Measurements from ENCODE around the gene TCF7L2. TPM values are rescaled to one million over a fixed set of nuclear protein-coding genes. Genes with fewer than 3 reads are reported as not detected.

TCF7L2 gene
- total RNA-seq, 1 experiment from 2014 or later, result 45.2 TPM

- no TSS peak for BruUV-seq (replicated peaks)
- ChIA-PET POLR2A (no interaction called here), CTCF (no interaction called here)
- Histone ChIP-seq H3K4me3 (ENCODE audit: low read depth in 2 of 2, low read length in 2 of 2) (no peak overlapping the region), H3K9me3 (ENCODE audit: control insufficient read depth, insufficient read depth, low read depth, low read length) (no peaks in the 10 kb centered on the region), H3K36me3 (ENCODE audit: control insufficient read depth, insufficient read depth, low read length) (peaks cover 13% of the 10 kb centered on the region), H3K4me1 (ENCODE audit: control insufficient read depth, insufficient read depth, low read length) (no peaks in the 10 kb centered on the region), H3K27me3 (ENCODE audit: control insufficient read depth, insufficient read depth, low read length) (no peaks in the 10 kb centered on the region), H3K27ac (ENCODE audit: low read length) (no peak overlapping the region)
- DNase-seq (ENCODE audit: low read depth, low spot score) (no peak), ATAC-seq (no peak)
- intact Hi-C loops (cut with micrococcal nuclease; ENCODE audit: unreplicated experiment) (no loop called here), in situ Hi-C loops (cut with HindIII; ENCODE audit: low pct_unique_long_range_greater_than_20kb, low sequenced_read_pairs) (no loop called here)
- no peak for TF ChIP-seq REST (IDR thresholded peaks at IDR 0.05; ENCODE audit: insufficient read depth in 1 of 2, low read depth in 2 of 2, low read length in 1 of 2)
- no peak for TF ChIP-seq SIN3A (IDR thresholded peaks at IDR 0.05; ENCODE audit: borderline replicate concordance, insufficient read depth, low read depth, low read length)
- no peak for TF ChIP-seq POLR2AphosphoS5 (IDR thresholded peaks at IDR 0.05; ENCODE audit: low read depth, low read length)
- no peak for TF ChIP-seq CTCF (IDR thresholded peaks at IDR 0.05)
- TF ChIP-seq TCF7L2 (IDR thresholded peaks at IDR 0.05; ENCODE audit: low read depth, low read length), result no peak
Measured at GRCh38 chr10:113165673-113166072, 215.6 kb downstream of the TCF7L2 start.

- intact Hi-C loops (cut with micrococcal nuclease; ENCODE audit: unreplicated experiment) (no loop called here), in situ Hi-C loops (cut with HindIII; ENCODE audit: low pct_unique_long_range_greater_than_20kb, low sequenced_read_pairs) (no loop called here)
- H3K9me3 ChIP-seq (ENCODE audit: control insufficient read depth, insufficient read depth, low read depth, low read length), result no peaks in the 10 kb centered on the region
- no peak for DNase-seq (ENCODE audit: low read depth, low spot score)
- peaks cover 8% of the 10 kb centered on the region for H3K36me3 ChIP-seq (ENCODE audit: control insufficient read depth, insufficient read depth, low read length)
- CTCF ChIA-PET, result no interaction called here
- no peaks in the 10 kb centered on the region for H3K4me1 ChIP-seq (ENCODE audit: control insufficient read depth, insufficient read depth, low read length)
- no peak overlapping the region for H3K4me3 ChIP-seq (ENCODE audit: low read depth in 2 of 2, low read length in 2 of 2)
- no peak overlapping the region for H3K27ac ChIP-seq (ENCODE audit: low read length)
- POLR2A ChIA-PET, result no interaction called here
- H3K27me3 ChIP-seq (ENCODE audit: control insufficient read depth, insufficient read depth, low read length), result no peaks in the 10 kb centered on the region
- ATAC-seq, result no peak
- TF ChIP-seq REST (IDR thresholded peaks at IDR 0.05; ENCODE audit: insufficient read depth in 1 of 2, low read depth in 2 of 2, low read length in 1 of 2) (no peak), TCF7L2 (IDR thresholded peaks at IDR 0.05; ENCODE audit: low read depth, low read length) (no peak), CTCF (IDR thresholded peaks at IDR 0.05) (no peak), SIN3A (IDR thresholded peaks at IDR 0.05; ENCODE audit: borderline replicate concordance, insufficient read depth, low read depth, low read length) (no peak), POLR2AphosphoS5 (IDR thresholded peaks at IDR 0.05; ENCODE audit: low read depth, low read length) (no peak)
- BruUV-seq (replicated peaks), result no TSS peak
Measured at GRCh38 chr10:113167702-113168101, 217.7 kb downstream of the TCF7L2 start.
